GM18498 (cell line): ENCODE data around the gene NCKAP5.

Experiments
- ATAC-seq: cut with Tn5 transposase; IDR thresholded peaks from one replicate; pipeline ENCODE4 v1.9.1; 2021; ENCODE audit warnings: mild to moderate bottlenecking, moderate library complexity; ENCODE audit not compliant: unreplicated experiment

The NCKAP5 gene

DNA sequence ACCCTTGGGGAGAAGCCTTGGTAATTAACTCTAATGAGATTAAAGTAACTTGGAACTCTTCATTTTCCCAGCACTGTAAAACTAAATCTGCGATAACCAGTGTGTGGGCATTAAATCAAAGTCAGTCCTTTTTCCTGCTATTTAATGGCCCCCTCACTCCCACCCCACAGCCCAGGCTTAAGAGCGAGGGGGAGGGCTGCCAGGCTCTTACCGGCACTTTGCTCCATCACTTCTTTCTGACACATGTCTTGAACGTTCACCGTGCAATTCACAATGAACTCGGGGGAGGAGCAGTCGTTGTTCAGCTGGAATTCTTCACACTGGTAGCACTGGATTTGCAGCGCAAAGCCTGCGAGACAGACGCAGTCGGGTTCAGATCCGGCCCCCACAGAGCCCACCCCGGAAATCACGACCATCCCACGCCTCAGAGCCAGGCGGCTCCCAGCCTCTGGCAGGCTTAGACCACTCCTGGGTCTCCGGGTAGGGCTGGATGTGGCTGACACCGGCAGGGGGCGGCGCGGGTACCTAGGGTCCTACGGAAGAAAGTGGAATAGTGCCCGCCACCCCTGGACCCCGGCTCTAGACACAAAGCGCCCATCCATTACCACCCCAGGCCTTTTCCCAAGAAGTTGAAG, 900.0 kb downstream of the NCKAP5 start:
- ATAC-seq: no peak

DNA sequence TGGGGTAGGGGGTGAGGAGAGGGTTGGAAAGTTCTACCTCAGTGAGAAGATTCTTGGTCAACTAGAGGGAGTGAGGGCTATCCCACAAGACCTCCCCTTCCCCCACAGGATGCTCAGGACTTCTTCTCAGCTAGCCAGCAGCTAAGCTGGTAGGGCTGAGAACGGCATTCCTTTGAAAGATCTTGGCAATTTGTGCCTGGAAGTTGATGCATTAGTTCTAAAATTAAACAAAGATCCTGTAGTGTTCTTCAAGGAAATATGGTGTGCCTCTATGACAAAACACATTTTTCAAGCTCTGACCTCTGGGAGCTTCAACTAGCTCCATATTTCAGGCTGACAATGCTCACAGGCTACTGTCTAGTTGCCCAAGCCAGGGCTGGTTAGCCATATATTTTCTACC, 900.6 kb downstream of the NCKAP5 start:
- no peak for ATAC-seq

DNA sequence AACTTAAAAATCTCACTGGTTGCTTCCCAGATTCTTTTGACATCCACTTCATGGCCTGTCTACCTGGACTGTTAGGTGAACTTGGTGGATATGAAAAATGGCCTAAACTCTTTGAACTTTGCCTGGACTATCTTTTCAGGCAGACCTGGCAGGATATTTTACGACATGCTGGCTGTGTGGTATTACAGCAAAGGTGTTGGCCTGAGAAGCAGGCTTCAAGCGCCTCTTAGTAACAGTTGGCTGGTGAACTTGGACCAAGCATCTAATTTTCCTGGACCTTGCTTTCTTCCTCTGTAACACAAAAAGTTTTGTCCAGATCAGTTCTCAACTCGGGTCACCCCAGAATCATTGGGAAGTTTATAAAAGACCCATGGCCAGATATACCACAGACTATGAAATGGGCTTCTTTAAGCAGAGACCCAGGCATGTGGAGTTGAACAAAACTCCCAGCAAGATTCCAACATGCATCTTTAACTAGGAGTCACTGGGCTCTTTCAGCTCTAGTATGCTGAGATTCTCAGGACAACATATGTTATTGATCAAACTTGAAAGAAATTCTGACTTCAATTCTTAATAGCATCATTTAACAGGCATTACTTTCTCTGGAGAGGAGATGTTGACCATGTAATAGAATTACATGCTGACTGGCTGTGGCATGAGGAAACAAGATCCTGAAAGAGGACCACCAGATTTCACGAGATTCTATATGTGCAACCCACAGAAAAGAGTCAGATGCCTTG, 902.7 kb downstream of the NCKAP5 start:
- ATAC-seq: no peak

DNA sequence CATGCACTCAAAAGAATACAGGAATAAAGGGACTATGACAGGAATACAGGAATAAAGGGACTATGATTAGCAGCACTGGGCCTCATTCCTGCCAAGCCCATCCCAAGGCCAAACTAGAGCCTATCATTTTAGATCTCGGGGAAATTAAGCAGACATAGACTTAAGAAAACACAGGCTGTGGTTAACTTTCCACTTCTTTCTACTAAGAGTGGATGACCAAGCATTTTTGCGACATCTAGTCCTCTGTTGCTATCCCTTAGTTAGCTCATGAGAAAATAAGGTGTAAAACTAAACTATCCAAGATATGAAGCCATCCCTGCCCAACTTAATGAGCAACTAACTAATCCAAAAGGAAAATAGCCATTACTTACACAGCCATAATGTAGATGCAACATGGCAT, 904.2 kb downstream of the NCKAP5 start:
- ATAC-seq: no peak

DNA sequence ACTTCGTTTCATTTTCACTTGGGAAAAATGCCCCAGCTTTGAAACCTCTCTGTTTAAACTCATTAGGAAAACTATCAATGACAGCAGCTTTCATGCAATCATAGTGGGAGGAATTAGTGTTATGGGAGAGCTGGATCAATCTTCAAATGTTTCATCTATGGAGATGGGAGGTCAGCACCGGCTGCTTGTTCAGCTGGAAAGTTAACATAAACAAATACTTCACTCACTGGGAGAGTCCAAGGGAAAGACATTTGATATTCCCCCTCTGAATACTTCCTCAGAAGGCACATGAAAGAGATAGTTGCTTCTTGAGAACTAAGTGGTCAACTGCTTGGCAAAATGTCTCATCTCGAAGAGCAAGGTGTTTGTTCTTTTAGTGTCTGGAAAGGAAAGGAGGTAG, 905.5 kb downstream of the NCKAP5 start:
- no peak for ATAC-seq

DNA sequence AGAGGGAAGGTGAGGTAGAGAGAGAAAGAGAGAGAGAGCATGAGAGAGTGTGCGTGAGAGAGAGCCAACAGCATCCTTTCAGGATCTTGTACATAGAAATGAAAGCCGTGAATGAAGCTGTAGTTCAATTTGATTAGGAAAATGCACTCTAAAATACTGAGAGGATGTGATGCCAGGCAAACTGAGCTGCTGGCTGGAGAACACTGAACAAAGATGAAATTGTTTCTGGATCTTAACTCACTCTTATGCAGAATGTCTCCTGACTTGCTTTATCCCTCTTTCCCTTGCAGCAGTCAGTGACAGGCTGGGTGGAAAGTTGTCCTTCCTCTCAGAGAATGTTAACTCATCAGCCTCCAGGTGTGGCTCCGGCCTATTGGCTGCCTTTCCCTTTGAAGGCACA, 908.9 kb downstream of the NCKAP5 start:
- no peak for ATAC-seq

DNA sequence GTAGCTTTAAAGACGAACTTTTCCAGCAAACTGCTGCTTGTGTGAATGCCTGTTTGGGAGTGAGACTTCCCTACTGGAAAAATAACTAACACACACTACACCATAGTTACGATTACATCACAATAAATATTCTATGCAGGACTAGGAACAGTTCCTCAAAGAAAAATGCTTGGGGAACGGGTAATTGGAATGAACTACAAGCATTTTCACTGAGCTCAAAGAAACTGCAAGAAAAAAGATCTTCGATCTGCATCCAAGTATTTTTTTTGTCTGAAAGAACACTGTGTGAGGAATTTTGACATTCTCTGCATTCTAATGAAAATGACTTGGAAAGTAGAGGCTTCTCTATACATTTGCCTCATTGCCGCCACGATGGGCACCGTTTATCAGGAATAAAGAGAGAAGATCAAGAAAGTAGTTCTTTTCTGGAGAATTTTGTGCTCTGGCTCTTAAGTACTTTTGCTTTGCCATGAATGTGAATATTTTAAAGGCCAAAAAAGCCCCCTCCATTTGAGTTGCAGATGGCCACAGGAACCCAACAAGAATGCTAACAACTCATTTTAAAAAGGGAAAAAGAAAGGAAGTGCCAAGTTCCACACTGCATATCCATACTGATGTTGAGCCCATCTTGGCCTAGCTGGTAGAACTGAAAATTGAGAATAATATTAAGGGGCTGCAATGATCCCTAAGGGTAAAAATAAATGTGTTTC, 911.8 kb downstream of the NCKAP5 start:
- no peak for ATAC-seq

DNA sequence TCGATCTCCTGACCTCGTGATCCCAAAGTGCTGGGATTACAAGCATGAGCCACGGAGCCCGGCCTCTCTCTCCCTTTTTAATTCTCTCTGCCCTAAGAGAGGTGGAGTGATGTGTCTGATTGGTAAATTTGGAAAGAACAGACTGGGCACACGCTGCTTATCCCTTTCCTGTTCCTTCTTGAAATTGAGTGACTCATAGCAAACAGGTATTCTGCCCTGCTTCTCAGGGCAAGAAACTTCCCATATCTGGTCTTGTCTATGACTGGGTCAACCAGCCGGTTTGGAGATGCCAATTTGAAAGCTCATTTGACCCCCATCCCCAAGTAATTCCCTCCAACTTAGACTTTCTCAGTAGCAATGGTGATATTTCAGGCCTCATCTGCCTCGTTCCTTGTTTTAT, 913.3 kb downstream of the NCKAP5 start:
- no peak for ATAC-seq

DNA sequence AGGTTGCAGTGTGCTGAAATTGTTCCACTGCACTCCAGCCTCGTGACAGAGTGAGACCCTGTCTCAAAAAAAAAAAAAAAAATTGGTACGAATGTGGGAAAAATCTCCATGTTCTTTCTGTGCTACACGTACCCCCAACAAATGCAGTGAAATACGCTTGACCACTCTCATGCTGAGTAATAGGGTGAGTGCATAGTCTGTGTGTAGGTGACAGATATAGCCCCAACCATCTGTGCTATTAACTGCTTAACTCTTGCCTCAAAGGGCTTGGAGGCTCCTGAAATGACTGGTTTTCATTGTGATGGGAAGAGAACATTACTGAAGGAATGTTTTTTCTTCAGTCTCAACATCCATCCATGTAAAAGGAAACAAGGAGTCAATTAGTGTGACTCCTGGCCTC, 913.9 kb downstream of the NCKAP5 start:
- no peak for ATAC-seq

DNA sequence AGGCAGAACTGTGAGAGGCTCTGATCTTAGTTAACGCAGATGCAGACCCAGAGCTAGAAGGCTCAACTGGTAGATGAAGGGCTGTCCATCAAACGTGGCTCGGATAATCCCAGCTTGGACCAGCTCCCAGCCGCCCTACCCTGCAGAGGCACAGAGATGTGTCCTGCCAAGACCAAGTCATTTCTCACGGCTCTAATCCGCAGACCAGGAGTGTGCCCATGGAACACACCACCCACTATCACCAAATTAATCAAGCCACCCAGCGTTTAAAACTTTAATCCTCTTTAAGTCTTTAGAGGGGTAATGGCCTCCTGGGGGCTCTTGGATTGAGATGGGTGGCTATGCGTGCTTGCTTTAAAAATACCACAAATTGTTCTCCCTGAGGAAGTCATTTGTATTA, 915.8 kb downstream of the NCKAP5 start:
- no peak for ATAC-seq

DNA sequence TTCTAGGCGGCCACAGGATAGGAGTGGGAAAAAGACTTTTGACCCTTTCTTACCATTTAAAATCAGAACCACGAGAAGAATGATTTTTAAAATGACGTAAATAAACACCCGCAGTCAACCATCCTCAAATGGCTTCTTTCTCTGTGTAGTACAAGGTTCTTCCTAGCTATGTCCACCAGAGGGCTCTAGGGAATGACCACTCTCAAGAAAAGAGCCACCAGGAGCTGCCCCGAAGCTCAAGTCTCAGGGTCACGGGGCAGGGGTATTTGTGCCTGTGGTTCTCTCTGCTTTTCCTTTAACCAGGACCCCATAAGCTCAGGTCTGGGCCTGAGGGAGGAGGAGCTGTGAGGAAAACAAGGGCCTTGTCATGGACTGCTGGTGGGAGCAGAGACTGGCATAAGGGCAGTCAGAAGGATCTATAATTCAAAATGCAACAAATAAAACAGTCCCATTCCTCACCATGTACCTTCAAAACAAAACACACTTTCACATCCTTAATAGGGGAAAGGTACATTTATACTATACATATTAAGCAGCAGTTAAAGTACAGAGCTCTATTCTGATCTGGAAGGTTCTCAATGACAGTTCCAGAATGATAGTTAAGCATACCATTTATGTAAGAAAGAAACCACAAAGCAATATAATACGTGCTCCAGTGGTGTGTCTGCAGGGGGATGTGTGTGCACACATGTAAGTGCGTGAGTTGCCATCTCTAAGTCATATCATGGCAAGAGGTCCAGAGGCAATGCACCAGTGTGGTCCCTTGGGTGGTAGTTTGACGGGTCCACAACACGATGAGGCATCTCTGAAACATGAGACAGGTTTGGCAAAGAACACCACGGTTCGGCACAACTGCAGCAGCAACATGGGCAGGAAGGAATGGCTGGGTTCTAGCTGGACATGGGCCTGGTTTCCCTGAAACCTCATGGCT, 916.9 kb downstream of the NCKAP5 start:
- ATAC-seq: no peak

DNA sequence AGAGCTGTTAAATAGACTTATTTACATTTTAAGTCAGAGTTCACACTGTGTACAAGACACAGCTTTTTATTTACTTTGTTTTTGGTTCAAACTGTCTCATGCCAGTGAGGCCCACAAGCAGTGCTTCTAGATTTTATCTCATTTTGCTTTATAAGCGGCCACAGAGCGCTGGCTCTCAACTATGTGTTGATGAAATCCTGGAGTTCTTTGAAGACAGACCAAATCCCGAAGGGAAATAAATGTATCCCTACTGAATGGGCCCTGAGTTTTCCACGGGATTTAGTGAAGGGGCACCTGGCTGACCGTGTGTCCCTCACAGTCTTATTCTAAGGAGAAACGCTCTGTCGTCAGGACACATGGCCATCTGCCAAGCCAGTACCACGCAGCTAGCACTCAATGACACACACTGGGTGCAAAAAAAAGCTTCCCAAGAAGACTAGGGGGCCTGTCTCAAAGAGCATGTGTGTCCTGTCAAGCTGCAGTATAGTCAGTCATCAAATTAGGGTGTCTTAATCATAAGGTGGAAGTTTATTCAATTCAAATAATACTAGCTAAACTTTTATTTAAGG, 921.6 kb downstream of the NCKAP5 start:
- ATAC-seq: no peak

DNA sequence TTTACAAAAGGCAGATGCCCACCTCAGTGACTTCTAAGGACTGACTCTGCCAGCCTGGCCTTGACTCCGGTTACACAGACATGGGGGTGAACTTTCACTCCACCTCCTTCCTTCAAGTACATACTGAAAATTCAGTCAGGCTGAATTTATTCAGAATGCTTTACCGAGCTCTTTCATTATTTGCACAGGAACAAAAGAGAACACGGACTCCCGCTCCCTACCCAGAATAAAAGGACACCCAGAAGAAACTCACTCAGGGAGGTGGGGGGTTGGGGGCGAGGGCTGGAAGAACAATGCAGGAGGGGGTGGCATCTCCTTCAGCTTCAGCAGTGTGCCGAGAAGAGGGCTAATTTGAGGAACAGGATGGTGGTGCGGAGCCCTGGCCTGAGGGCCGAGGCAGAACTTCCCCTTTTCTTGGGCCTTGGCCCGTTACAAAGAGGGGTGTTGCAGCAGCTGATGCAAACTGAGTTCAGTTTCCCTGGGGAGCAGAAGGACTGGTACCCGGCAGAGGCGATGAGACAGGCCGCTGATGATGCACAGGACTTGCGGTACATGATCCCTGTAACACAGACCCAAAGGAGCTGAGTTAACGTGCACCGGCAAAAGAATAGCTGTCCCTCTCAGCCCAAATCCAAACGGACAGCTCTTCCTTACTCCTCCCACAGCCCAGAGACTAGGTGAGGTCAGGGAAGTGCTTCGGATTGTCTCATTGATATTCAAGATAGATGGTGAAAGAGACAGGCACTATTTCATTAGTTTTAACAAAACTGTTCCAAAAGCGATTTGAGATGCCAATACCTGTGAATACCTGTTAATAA, 922.3 kb downstream of the NCKAP5 start:
- no peak for ATAC-seq

DNA sequence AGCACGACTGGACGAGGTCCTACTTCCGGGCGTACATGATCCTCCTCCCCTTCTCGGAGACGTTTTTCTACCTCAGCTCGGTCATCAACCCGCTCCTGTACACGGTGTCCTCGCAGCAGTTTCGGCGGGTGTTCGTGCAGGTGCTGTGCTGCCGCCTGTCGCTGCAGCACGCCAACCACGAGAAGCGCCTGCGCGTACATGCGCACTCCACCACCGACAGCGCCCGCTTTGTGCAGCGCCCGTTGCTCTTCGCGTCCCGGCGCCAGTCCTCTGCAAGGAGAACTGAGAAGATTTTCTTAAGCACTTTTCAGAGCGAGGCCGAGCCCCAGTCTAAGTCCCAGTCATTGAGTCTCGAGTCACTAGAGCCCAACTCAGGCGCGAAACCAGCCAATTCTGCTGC, 923.1 kb downstream of the NCKAP5 start:
- no peak for ATAC-seq

DNA sequence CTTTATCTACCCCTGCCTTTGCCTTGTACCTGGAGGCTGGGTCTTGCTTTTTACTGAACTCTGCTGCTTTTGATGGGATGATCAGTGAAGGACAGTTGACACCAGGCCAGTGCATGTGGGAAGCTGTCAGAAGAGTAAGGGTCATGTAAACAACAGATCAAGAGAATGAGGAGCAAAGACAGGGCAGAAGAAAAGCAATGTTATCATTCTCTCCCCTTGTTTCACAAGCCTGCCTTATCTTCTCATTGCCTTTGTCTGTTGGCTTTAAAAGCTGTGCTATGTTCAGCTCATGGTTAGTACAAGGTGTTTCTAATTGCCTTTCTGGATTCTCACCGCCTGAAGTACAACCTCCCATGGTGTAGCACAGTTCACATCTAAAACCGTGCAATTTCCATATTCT, 925.8 kb downstream of the NCKAP5 start:
- no peak for ATAC-seq

DNA sequence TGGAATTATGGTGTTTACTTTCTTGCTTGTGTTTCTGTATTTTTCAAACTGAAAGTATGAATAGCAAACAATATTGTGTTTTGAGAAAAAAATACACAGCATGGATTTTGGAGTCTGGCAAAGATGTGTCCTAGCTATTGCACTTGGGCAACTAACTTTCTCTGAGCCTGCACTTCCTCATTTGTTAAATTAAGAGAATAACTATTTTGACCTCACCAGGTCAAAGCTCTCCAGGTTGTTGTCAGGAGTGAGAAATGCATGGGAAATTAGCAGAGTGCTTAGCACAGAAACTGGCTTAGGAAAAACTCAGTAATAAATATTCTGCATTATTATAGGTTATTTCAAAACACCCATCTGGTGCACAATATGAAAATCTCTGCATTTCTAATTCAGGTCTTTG, 926.4 kb downstream of the NCKAP5 start:
- ATAC-seq: no peak

DNA sequence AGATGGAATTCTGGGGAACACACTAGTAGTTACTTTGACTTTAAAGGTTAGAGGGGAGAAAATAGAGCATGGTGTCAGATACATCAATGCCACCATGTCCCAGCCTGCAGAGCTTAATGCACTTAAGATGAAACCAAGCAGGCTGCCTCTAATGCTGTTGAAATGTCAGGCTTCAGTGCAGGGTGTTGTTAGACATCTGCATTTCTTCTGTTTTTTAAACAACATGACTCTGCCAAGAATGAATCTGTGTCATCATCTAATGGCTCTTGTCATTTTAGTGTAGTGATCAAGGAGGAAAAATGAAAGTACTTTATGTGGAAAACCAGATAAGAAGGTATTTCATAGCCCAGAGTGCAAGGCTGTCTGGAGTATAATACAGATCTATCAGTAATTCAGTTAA, 928.1 kb downstream of the NCKAP5 start:
- no peak for ATAC-seq

DNA sequence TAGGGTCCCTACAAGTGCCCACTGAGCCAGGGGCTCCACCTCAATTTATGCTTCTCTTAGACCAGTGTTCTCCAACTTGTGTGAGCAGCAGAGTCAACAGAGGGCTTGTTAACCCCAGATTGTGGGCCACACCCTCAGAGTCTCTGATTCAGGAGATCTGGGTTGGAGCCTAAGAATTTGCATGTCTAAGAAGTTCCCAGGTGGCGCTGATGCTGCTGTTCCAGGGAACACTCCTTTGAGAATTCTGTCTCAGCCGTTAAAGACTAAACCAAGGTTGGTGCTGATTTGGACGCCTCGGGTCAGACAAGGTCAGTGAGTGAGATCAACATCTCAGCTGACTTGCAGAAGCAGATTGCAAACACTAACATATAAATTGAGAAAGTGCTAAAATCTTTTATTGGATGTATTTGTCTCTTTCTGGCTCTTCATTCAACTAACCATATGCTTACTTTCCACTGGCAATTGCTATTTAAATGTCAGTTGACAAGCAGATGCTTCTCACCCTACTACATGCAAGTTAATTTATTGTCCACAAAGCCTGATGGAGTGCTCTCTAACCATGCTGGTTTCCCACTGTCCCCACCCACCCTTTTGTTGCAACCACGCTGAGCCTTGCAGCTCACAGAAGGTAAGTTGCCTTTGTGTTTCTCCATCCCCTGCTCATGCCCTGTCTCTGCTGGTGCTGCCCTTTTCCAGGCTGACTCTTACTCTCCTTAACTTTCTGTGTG, 929.8 kb downstream of the NCKAP5 start:
- no peak for ATAC-seq

DNA sequence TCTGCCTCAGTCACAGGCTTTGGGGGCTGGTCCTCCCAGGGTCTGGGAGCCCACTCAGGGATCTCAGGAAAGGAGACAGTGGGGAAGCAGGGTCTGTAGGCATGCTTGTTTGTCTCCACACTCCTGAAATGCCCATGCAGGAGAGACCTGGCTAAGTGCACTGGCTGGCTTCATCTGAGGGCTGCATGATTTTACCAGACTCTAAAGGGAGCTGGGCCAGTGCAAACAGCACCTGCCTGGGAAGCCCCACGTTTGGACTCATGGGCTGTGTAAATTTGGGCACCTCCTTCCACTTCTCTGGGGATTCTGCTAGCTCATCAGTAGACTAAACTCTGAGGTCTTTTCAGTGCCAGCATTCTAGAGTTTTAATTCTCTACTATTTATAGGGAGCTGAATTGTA, 931.9 kb downstream of the NCKAP5 start:
- no peak for ATAC-seq
